Endothelial cell (in vitro differentiated cells): ENCODE data around the gene CD9. TPM values are rescaled to one million over a fixed set of nuclear protein-coding genes. Genes with fewer than 3 reads are reported as not detected.

ENCODE experiments used
- DNase-seq: peaks from one replicate; pipeline ENCODE4 v3.0.0; 2021; ENCODE audit warnings: low spot score
- H3K27ac Mint-ChIP-seq: one replicate; pipeline ENCODE4 v1.8.0; 2021; ENCODE audit warnings: mixed read lengths, inconsistent platforms; ENCODE audit not compliant: unreplicated experiment
- H3K27me3 Mint-ChIP-seq: one replicate; pipeline ENCODE4 v1.8.0; 2021; ENCODE audit warnings: mild to moderate bottlenecking, moderate library complexity, mixed read lengths, inconsistent platforms; ENCODE audit not compliant: unreplicated experiment
- H3K36me3 Mint-ChIP-seq: one replicate; pipeline ENCODE4 v1.8.0; 2021; ENCODE audit warnings: mild to moderate bottlenecking, low read depth, mixed read lengths, inconsistent platforms; ENCODE audit not compliant: unreplicated experiment
- H3K4me1 Mint-ChIP-seq: one replicate; pipeline ENCODE4 v1.8.0; 2021; ENCODE audit warnings: mild to moderate bottlenecking, mixed read lengths, inconsistent platforms; ENCODE audit not compliant: unreplicated experiment
- H3K4me3 Mint-ChIP-seq: one replicate; pipeline ENCODE4 v1.8.0; 2021; ENCODE audit warnings: mild to moderate bottlenecking, mixed read lengths, inconsistent platforms; ENCODE audit not compliant: unreplicated experiment
- H3K9me3 Mint-ChIP-seq: one replicate; pipeline ENCODE4 v1.8.0; 2021; ENCODE audit warnings: mixed read lengths, inconsistent platforms; ENCODE audit not compliant: unreplicated experiment
- total RNA-seq: library from RNA; stranded (reverse); fragmentation: NEBNext Ultra II Directional; extraction: Animal tissue kit (Norgen Biotek cat#: 25700); gene quantifications from one replicate; pipeline ENCODE4 v1.2.1, GENCODE V29; 2021; ENCODE audit not compliant: unreplicated experiment
- TF ChIP-seq, protein P1 (sequence below): fragments of 200-600 bp; sonication (generic); IDR thresholded peaks from one replicate; pipeline ENCODE4 v1.5.0; 2021; ENCODE audit warnings: antibody characterized with exemption; ENCODE audit not compliant: unreplicated experiment

The CD9 gene
- total RNA-seq, 1 donor from 2014 or later, result 67.2 TPM

DNA sequence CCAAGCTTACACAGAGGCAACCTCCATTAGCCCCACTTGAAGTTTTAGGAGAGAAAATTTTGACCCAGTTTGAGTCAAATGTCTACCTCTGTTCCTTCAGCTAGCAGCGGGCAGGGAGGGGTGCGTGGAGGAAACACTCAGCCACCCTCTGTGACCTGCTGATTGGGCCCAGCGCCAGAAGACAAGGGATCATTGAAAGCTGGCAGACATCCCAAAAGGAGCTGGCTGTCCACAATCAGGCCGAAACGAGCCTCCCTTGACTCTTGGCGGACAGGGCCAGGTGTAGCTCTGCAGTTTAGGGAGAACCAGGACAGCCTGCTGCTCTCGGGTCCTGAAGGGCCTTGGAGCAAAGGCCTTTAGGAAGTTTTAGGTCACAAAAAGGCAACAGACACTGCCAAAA, 41.3 kb downstream of the CD9 start:
- TF ChIP-seq, protein P1, sequence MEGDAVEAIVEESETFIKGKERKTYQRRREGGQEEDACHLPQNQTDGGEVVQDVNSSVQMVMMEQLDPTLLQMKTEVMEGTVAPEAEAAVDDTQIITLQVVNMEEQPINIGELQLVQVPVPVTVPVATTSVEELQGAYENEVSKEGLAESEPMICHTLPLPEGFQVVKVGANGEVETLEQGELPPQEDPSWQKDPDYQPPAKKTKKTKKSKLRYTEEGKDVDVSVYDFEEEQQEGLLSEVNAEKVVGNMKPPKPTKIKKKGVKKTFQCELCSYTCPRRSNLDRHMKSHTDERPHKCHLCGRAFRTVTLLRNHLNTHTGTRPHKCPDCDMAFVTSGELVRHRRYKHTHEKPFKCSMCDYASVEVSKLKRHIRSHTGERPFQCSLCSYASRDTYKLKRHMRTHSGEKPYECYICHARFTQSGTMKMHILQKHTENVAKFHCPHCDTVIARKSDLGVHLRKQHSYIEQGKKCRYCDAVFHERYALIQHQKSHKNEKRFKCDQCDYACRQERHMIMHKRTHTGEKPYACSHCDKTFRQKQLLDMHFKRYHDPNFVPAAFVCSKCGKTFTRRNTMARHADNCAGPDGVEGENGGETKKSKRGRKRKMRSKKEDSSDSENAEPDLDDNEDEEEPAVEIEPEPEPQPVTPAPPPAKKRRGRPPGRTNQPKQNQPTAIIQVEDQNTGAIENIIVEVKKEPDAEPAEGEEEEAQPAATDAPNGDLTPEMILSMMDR, result no peak
- Mint-ChIP-seq H3K27me3 (peaks cover 11% of the 10 kb centered on the region), H3K9me3 (no peaks in the 10 kb centered on the region), H3K36me3 (peaks cover 11% of the 10 kb centered on the region), H3K4me3 (no peak overlapping the region), H3K4me1 (no peaks in the 10 kb centered on the region), H3K27ac (no peak overlapping the region)
- no peak for DNase-seq

DNA sequence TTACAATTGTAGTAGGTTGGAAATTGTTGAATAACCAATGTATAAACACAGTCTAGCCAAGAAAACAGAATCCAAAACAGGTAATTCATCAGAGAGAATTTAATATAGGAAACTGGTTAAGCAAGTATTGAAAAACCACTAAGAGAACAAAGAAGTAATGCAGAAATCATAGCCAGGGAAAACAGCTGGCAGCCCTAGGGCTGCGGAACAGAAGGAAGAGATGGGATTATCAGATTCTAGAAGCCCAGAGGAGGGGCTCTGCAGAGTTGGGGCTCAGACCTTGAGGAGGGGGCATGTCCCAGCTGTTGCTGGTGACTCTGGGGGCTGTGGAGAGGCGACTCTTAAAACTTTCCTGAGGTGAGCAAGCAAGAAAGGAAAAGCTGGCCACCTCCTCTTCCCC, 49.4 kb downstream of the CD9 start:
- TF ChIP-seq, protein P1, result no peak
- DNase-seq, result no peak
- no peak overlapping the region for H3K27ac Mint-ChIP-seq

DNA sequence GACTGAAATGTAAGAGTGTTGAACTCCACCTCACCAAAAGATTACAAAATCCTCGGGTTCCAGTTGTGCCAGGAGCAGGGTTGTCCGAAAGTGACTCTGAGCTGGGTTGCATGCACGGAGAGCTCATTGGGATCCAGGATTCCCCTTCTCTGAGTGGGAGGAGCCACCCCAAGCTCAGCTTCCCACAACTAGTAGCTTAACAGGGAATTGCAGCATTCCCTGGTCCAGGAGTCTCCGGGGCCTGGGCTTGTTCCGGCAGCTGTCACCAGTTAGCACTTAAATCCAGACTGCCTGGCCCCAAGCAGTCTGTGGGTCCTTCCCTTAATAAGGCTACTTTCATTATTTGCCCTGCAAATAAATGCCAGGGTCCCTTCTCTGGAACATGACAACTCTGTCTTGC, 50.1 kb downstream of the CD9 start:
- TF ChIP-seq, protein P1, result no peak
- peaks cover 2% of the 10 kb centered on the region for H3K27me3 Mint-ChIP-seq
- no peak for DNase-seq
- no peaks in the 10 kb centered on the region for H3K4me1 Mint-ChIP-seq
- H3K9me3 Mint-ChIP-seq, result no peaks in the 10 kb centered on the region
- no peak overlapping the region for H3K4me3 Mint-ChIP-seq
- H3K27ac Mint-ChIP-seq, result no peak overlapping the region
- H3K36me3 Mint-ChIP-seq, result no peaks in the 10 kb centered on the region

More for the DNA sequence above, 49.4 kb downstream of the CD9 start:
- H3K4me1 Mint-ChIP-seq, result no peaks in the 10 kb centered on the region
- no peaks in the 10 kb centered on the region for H3K36me3 Mint-ChIP-seq
- no peak overlapping the region for H3K4me3 Mint-ChIP-seq
- H3K27me3 Mint-ChIP-seq, result peaks cover 2% of the 10 kb centered on the region
- no peaks in the 10 kb centered on the region for H3K9me3 Mint-ChIP-seq

DNA sequence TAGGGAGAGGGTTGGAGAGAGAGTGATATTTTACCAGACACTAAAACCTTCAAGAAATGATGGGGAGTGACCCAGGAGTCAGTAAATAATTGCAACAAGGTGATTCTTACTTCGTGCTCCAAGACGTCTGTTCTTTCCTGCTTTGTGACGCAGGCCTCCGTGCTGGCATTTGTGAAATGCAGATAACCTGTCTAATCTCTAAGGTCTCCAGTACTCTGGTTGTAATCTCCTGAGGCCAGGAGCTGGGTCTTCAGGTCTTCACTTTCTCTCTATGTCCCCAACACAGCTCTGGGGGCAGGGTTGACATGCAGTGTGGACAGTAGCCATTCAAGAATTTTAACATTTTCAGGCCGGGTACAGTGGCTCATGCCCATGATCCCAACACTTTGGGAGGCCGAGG, 53.1 kb downstream of the CD9 start:
- Mint-ChIP-seq H3K4me3 (no peak overlapping the region), H3K27me3 (peaks cover 2% of the 10 kb centered on the region)
- no peak for DNase-seq

DNA sequence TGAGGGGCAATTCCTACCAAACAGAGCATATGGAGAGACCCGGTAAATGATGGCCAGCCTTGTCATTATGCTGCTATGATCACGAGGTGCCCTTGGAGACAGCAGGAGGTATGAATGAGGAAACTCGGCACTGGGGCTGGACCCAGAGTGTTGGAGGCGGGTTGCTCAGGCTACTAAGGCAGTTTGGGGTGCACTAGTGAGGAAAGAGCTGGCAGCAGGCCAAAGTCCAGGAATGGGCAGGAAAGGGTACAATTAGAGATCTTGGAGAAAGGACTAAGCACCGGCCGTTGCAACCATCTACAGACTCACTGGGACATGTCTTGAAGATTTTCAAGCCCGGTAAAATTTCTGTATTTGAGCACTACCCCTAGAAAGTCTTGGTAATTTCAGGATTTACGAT, 54.3 kb downstream of the CD9 start:
- TF ChIP-seq, protein P1, result no peak
- no peak overlapping the region for H3K4me3 Mint-ChIP-seq
- H3K27ac Mint-ChIP-seq, result no peak overlapping the region
- H3K36me3 Mint-ChIP-seq, result peaks cover 3% of the 10 kb centered on the region
- H3K9me3 Mint-ChIP-seq, result no peaks in the 10 kb centered on the region
- peaks cover 4% of the 10 kb centered on the region for H3K27me3 Mint-ChIP-seq
- H3K4me1 Mint-ChIP-seq, result no peaks in the 10 kb centered on the region
- no peak for DNase-seq

More for the DNA sequence above, 53.1 kb downstream of the CD9 start:
- H3K27ac Mint-ChIP-seq, result no peak overlapping the region
- no peaks in the 10 kb centered on the region for H3K4me1 Mint-ChIP-seq
- H3K9me3 Mint-ChIP-seq, result no peaks in the 10 kb centered on the region
- peaks cover 2% of the 10 kb centered on the region for H3K36me3 Mint-ChIP-seq
- TF ChIP-seq, protein P1, result no peak
